GM18502 (cell line): ENCODE measurements around the gene PCDHGB5.
A peak's percentile ranks its signal among the peaks of the same experiment; 100 is the strongest.

ENCODE experiments used
- ATAC-seq: cut with Tn5 transposase; IDR thresholded peaks from one replicate; pipeline ENCODE4 v1.9.1; 2021; ENCODE audit warnings: mild to moderate bottlenecking; ENCODE audit not compliant: unreplicated experiment, poor library complexity

Gene PCDHGB5

DNA sequence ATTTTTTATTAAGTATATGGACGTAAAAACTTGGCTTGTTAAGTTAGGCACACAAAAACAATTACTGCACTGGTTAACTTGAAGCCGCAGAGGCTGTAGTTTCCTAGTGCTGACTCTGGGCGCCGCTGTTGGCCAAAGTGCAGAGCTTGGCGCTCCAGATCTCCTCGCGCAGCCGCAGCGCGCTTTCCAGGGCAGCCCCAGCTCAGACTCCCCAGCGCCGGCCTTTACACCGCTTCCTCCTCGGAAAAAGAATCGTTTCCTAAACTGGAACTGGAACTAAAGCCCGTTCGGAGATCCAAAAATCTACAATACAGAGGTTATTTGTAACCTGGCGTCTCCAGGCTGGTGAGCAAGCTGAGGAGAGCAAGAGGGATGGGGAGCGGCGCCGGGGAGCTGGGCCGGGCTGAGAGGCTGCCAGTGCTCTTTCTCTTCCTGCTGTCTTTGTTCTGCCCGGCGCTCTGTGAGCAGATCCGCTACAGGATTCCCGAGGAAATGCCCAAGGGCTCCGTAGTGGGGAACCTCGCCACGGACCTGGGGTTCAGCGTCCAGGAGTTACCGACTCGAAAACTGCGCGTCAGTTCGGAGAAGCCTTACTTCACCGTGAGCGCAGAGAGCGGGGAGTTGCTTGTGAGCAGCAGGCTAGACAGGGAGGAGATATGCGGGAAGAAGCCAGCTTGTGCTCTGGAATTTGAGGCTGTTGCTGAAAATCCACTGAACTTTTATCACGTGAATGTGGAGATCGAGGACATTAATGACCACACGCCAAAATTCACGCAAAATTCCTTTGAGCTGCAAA is at the start of gene PCDHGB5:
Gene PCDHGB5, plus strand, starts transcription at position 192 of the 796 bp plus-strand sequence. Its CDS starts 181 bp downstream, at position 373.
- peak; percentile 99 for ATAC-seq

DNA sequence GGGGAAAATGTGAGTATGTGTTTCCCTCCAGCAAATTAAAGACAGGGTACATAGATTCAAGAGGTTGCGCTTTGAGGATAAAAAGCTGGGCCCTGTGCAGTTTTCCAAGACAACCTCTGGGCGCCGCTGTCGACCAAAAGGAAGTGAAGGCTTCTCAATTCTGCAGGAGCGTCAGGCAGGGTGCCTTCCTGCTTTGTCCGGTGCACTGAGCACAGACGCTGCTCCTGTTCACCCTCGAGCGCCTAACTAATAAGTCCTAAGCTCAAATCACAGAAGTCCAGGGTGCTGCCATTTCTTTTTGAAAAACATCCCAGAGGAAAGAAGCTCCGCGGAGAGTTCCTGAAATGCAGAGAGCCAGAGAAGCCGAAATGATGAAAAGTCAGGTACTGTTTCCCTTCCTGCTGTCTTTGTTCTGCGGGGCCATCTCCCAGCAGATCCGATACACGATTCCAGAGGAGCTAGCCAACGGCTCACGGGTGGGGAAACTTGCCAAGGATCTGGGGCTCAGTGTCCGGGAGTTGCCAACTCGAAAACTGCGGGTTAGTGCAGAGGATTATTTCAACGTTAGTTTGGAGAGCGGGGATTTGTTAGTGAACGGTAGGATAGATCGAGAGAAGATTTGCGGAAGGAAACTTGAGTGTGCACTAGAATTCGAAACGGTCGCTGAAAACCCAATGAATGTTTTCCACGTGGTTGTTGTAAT is 47.7 kb upstream of the PCDHGB5 start, which contains the start of gene PCDHGB1:
Gene PCDHGB1, plus strand, starts transcription at position 183 of the 703 bp plus-strand sequence. Its CDS starts 162 bp downstream, at position 345.
- no peak for ATAC-seq

DNA sequence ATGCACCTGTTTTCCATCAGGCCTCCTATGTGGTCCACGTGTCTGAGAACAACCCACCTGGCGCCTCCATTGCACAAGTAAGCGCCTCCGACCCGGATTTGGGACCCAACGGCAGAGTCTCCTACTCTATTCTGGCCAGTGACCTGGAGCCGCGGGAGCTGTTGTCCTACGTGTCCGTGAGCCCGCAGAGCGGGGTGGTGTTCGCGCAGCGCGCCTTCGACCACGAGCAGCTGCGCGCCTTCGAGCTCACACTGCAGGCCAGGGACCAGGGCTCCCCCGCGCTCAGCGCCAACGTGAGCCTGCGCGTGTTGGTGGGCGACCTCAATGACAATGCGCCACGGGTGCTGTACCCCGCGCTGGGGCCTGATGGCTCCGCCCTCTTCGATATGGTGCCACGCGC is 46.2 kb upstream of the PCDHGB5 start:
- no peak for ATAC-seq

DNA sequence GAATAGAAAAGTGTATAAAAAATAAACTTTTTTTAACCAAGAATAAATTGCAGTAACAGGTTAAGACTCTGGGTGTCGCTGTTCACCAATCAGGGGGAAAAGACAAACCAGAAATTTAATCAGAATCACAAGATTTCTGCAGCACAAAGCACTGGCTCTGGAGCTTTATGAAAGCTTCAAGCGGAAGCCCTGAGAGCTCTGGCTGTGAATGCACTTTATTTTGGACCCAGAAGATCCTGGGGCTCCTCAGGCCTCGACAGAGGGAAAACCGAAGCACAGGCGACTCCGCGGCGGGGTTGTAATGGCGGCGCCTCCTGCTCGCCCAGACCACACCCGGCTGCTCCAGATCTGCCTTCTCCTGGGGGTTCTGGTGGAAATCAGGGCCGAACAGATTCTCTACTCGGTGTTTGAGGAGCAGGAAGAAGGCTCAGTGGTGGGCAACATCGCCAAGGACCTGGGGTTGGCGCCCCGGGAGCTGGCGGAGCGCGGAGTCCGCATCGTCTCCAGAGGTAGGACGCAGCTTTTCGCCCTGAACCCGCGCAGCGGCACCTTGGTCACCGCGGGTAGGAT is 42.8 kb upstream of the PCDHGB5 start, which contains the start of gene PCDHGA4:
Gene PCDHGA4, plus strand, starts transcription at position 122 of the 570 bp plus-strand sequence. Its CDS starts 87 bp downstream, at position 209.
- no peak for ATAC-seq

DNA sequence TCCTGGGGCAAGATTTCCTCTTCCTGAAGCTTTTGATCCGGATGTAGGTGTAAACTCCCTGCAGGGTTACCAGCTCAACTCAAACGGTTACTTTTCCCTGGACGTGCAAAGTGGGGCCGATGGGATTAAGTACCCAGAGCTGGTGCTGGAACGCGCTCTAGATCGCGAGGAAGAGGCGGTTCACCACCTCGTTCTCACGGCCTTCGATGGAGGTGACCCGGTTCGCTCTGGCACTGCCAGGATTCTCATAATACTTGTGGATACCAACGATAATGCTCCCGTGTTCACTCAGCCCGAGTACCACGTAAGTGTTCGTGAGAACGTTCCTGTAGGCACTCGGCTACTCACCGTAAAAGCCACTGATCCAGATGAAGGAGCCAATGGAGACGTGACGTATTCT is 42.1 kb upstream of the PCDHGB5 start:
- ATAC-seq, result no peak

DNA sequence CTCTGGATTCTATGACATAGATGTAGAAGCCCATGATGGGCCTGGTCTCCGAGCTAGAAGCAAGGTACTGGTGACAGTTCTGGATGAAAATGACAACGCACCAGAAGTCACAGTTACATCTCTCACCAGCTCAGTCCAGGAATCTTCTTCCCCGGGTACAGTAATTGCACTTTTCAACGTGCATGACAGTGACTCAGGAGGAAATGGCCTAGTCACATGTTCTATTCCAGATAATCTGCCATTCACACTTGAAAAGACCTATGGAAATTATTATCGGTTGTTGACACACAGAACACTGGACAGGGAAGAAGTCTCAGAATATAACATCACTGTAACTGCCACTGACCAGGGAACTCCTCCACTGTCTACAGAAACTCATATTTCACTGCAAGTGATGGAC is 41.6 kb upstream of the PCDHGB5 start:
- ATAC-seq, result no peak

DNA sequence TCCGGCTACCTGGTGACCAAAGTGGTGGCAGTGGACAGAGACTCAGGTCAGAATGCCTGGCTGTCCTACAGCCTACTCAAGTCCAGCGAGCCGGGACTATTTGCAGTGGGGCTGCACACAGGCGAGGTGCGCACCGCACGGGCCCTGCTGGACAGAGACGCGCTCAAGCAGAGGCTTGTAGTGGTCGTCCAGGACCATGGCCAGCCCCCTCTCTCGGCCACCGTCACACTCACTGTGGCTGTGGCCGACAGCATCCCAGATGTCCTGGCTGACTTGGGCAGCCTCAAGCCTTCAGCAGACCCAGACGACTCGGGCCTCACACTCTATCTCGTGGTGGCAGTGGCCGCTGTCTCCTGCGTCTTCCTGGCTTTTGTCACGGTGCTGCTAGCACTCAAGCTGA is 40.8 kb upstream of the PCDHGB5 start:
- no peak for ATAC-seq

DNA sequence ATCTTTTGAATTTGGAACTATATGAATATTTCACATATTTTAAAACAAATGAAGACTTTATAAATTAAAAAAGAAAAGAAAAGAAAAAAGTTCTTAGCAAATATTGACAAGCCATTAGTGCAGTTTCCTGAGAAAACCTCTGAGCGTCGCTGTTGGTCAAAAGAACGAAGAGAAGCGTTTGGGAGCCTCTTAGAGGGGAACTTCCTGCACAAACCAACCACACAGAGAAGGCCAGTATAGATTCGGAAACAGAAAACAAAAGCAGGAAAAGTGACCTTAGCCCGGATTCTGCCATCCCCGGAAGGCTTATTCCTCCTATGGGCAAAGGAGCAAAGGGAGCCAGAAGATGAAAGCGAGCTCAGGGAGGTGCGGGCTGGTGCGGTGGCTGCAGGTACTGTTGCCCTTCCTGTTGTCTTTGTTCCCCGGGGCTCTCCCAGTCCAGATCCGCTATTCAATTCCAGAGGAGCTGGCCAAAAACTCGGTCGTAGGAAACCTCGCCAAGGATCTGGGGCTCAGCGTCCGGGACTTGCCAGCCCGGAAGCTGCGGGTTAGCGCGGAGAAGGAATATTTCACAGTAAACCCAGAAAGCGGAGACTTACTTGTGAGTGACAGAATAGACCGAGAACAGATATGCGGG is 37.8 kb upstream of the PCDHGB5 start, which contains the start of gene PCDHGB2:
Gene PCDHGB2, plus strand, starts transcription at position 205 of the 637 bp plus-strand sequence. Its CDS starts 142 bp downstream, at position 347.
- ATAC-seq, result peak; percentile 47

DNA sequence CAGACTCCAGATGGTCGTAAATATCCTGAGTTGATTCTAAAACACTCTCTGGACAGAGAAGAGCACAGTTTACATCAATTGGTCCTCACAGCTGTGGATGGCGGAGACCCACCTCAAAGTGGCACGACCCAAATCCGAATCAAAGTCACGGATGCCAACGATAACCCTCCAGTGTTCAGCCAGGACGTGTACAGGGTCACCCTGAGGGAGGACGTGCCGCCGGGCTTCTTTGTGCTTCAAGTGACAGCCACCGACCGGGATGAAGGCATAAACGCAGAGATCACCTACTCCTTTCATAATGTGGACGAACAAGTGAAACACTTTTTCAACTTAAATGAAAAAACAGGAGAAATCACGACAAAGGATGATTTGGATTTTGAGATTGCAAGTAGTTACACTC is 37.1 kb upstream of the PCDHGB5 start:
- no peak for ATAC-seq

DNA sequence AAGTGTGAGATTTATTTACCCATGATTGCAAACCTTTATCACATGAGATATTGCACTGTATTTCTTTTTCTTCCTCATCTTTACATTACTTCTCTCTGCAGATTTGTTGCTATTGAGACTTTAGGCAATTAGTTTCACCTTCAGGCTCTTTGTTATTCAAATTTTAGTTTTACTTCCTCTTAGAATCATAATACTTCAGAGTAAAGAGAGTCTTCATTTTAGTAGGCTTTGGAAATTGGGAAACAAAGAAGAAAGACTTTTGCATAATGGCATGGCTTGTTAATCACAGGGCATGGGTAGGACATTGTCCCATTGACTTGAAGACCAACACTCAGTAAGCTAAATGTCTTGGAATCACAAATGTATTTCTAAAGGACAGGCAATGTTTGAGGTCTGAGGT is 35.0 kb upstream of the PCDHGB5 start:
- ATAC-seq, result no peak

DNA sequence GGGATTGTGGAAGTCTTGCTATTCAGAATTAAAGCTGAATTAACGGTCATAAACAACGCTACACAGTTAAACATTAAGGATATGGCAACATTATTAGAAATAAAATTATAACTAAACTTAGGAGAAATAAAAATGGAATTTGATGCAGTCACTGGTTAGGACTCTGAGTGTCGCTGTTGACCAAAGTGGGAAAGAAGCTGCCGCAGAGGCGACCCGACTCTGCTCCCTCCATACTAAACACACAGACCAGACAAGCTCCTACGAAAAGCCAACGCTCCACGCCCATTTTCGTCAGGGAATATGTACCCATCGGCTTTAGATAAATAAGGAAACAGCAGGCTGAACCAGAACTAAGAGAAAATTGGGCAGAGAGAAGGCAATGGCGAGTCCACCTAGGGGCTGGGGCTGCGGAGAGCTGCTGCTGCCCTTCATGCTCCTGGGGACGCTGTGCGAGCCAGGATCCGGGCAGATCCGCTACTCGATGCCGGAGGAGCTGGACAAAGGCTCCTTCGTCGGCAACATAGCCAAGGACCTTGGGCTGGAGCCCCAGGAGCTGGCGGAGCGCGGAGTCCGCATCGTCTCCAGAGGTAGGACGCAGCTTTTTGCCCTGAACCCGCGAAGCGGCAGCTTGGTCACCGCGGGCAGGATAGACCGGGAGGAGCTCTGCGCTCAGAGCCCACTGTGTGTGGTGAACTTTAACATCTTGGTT is 33.6 kb upstream of the PCDHGB5 start, which contains the start of gene PCDHGA5:
Gene PCDHGA5, plus strand, starts transcription at position 211 of the 709 bp plus-strand sequence. Its CDS starts 169 bp downstream, at position 380.
- ATAC-seq, result no peak

DNA sequence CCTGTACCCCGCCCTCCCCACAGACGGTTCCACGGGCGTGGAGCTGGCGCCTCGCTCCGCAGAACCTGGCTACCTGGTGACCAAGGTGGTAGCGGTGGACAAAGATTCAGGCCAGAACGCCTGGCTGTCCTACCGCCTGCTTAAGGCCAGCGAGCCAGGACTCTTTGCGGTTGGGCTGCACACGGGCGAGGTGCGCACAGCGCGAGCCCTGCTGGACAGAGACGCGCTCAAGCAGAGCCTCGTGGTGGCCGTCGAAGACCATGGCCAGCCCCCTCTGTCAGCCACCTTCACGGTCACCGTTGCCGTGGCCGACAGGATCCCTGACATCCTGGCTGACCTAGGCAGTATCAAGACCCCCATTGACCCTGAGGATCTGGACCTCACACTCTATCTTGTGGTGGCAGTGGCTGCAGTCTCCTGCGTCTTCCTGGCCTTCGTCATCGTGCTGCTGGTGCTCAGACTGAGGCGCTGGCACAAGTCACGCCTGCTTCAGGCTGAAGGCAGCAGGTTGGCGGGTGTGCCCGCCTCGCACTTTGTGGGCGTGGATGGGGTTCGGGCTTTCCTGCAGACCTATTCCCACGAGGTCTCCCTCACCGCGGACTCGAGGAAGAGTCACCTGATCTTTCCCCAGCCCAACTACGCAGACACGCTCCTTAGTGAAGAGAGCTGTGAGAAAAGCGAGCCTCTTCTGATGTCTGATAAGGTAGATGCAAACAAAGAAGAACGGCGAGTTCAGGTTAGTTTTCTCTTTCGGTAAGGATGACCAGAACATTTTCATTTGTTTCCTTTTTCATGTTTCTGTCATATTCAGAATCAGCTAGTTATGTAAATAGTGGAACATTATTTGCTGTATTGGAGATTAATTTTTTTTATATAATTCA is 31.5 kb upstream of the PCDHGB5 start:
- ATAC-seq, result no peak

DNA sequence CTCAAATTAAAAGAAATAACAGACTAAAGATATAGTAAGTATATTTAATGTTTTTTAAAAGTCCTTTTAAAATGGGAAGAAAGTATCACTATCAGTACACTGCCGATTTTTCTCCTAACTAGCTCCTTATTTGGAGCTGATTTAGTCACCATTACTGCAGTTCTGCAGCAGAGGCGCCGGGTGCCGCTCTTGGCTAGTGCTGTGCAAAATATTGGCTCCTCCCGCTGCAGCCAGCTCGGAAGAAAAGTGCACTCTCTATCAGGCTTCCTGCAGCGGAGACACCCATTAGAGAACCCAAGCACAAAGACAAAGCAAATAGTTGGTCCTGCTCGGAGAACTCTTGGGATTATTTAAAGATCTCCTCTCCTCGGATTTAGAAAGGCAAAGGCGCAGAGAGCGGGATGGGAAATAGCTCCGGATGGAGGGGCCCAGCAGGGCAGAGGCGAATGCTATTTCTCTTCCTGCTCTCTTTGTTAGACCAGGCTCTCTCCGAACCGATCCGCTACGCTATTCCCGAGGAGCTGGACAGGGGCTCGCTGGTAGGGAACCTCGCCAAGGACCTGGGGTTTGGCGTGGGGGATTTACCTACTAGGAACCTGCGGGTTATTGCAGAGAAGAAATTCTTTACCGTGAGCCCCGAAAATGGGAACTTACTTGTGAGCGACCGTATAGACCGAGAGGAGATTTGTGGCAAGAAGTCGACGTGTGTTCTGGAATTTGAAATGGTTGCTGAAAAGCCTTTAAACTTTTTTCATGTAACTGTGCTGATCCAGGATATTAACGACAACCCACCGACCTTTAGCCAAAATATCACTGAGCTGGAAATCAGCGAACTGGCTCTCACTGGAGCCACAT is 27.5 kb upstream of the PCDHGB5 start, which contains the start of gene PCDHGB3:
Gene PCDHGB3, plus strand, starts transcription at position 249 of the 855 bp plus-strand sequence. Its CDS starts 153 bp downstream, at position 402.
- ATAC-seq, result peak; percentile 61

DNA sequence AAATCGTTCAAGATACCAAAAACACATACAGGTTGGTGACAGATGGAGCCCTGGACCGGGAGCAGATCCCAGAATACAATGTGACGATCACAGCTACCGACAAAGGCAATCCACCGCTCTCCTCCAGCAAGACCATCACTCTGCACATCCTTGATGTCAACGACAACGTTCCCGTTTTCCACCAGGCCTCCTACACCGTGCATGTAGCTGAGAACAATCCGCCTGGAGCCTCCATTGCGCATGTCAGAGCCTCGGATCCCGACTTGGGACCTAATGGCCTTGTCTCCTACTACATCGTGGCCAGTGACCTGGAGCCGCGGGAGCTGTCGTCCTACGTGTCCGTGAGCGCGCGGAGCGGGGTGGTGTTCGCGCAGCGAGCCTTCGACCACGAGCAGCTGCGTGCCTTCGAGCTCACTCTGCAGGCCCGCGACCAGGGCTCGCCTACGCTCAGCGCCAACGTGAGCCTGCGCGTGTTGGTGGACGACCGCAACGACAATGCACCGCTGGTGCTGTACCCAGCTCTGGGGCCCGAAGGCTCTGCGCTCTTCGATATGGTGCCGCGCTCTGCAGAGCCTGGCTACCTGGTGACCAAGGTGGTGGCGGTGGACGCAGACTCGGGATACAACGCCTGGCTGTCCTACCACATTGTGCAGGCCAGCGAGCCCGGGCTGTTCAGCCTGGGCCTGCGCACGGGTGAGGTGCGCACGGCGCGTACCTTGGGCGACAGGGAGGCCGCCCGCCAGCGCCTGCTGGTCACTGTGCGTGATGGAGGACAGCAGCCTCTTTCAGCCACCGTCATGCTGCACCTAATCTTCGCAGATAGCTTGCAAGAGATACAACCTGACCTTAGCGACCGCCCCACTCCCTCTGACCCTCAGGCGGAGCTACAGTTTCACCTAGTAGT is 25.9 kb upstream of the PCDHGB5 start:
- ATAC-seq, result no peak

DNA sequence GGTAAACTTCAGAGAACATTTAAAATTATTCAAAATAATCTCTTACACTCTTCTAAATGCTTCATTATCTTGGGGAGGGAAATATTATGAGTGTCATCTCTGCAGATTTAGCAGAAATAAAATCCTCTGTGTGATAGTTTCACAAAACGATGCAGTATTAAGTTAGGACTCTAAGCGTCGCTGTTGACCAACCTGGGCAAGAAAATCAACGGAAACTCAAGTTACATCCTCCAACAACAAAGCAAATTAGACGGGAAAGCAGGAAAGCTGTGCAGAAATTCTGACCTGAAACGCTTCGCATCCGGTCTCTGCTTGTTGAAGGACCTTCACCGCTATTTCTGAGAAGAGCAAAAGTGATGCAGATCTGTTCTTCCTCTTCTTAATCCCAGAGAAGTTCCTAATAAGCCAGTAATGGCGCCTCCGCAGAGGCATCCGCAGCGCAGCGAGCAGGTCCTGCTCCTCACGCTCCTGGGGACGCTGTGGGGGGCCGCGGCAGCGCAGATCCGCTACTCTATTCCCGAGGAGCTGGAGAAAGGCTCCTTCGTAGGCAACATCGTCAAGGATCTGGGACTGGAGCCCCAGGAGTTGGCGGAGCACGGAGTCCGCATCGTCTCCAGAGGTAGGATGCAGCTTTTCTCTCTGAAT is 24.0 kb upstream of the PCDHGB5 start, which contains the start of gene PCDHGA6:
Gene PCDHGA6, plus strand, starts transcription at position 219 of the 645 bp plus-strand sequence. Its CDS starts 193 bp downstream, at position 412.
- no peak for ATAC-seq

DNA sequence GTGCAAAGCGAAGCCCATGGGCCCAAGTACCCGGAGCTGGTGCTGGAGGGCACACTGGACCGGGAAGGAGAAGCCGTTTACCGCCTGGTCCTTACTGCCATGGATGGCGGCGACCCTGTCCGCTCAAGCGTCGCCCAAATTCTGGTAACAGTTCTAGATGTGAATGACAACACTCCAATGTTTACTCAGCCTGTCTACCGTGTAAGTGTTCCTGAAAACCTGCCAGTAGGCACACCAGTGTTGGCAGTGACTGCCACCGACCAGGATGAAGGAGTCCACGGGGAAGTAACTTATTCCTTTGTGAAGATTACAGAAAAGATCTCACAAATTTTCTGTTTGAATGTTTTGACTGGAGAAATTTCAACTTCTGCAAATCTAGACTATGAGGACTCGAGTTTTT is 23.1 kb upstream of the PCDHGB5 start:
- ATAC-seq, result no peak
